Brain microvascular endothelial cell (primary cell): ENCODE results near the gene ANO3.

Experiments
- DNase-seq: peaks from one replicate; pipeline ENCODE4 v3.0.0-alpha.2; 2020
- H3K27ac ChIP-seq: fragments of 250-450 bp; sonication (Bioruptor Pico); 2 replicates; pipeline ENCODE4 v1.5.1; 2020; ENCODE audit warnings: mild to moderate bottlenecking, moderate library complexity
- H3K27me3 ChIP-seq: fragments of 250-450 bp; sonication (Bioruptor Pico); replicated peaks from 2 replicates; pipeline ENCODE4 v1.5.1; 2020; ENCODE audit warnings: mild to moderate bottlenecking
- H3K36me3 ChIP-seq: fragments of 250-450 bp; sonication (Bioruptor Pico); replicated peaks from 2 replicates; pipeline ENCODE4 v1.5.1; 2020; ENCODE audit warnings: mild to moderate bottlenecking
- H3K4me3 ChIP-seq: 2 replicates; pipeline ENCODE4 v1.5.1; 2011; ENCODE audit warnings: low read depth, mild to moderate bottlenecking, control low read depth, low read length, moderate library complexity
- in situ Hi-C: cut with HindIII; loops from 2 replicates; pipeline ENCODE4 v1.10.0; 2017; ENCODE audit warnings: low sequenced_read_pairs, low pct_ligation_motif_present
- TF ChIP-seq, protein P1 (sequence below): IDR thresholded peaks from 2 replicates; pipeline ENCODE4 v1.5.1; 2011; ENCODE audit warnings: low read depth, mild to moderate bottlenecking, moderate library complexity, low read length, control low read depth, inconsistent platforms; ENCODE audit errors: missing control alignments

ANO3 gene

DNA sequence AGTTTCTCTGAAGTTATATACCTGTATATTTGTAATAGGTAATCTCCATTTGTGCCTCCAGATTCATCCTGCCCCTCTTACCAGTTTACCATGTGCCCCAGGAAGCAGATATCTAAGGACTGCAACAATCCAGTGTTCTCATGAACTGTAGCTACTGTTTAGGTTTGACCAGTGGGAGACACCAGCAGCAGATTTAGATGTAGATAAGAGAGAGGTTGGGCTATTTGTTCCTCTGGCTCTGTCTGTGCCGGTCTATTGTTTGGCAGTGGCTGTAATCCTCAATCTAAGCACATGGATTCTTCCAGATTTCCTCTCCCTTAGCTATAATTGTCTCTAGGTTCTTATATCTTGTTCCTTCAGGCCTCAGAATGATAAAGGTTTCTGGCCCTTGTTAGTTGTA is 88.4 kb downstream of the ANO3 start:
- no peak for DNase-seq
- Histone ChIP-seq H3K36me3 (no peaks in the 10 kb centered on the region), H3K4me3 (no peak overlapping the region), H3K27ac (no peak overlapping the region), H3K27me3 (no peaks in the 10 kb centered on the region)
- in situ Hi-C loops = no loop called here
- TF ChIP-seq, protein P1, sequence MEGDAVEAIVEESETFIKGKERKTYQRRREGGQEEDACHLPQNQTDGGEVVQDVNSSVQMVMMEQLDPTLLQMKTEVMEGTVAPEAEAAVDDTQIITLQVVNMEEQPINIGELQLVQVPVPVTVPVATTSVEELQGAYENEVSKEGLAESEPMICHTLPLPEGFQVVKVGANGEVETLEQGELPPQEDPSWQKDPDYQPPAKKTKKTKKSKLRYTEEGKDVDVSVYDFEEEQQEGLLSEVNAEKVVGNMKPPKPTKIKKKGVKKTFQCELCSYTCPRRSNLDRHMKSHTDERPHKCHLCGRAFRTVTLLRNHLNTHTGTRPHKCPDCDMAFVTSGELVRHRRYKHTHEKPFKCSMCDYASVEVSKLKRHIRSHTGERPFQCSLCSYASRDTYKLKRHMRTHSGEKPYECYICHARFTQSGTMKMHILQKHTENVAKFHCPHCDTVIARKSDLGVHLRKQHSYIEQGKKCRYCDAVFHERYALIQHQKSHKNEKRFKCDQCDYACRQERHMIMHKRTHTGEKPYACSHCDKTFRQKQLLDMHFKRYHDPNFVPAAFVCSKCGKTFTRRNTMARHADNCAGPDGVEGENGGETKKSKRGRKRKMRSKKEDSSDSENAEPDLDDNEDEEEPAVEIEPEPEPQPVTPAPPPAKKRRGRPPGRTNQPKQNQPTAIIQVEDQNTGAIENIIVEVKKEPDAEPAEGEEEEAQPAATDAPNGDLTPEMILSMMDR = no peak

GRCh38 chr11:26424255-26424654 is 92.3 kb downstream of the ANO3 start:
- TF ChIP-seq, protein P1 = no peak
- in situ Hi-C loops = no loop called here
- DNase-seq = no peak
- no peaks in the 10 kb centered on the region for H3K36me3 ChIP-seq
- H3K27me3 ChIP-seq = no peaks in the 10 kb centered on the region
- H3K4me3 ChIP-seq = no peak overlapping the region
- H3K27ac ChIP-seq = no peak overlapping the region

DNA sequence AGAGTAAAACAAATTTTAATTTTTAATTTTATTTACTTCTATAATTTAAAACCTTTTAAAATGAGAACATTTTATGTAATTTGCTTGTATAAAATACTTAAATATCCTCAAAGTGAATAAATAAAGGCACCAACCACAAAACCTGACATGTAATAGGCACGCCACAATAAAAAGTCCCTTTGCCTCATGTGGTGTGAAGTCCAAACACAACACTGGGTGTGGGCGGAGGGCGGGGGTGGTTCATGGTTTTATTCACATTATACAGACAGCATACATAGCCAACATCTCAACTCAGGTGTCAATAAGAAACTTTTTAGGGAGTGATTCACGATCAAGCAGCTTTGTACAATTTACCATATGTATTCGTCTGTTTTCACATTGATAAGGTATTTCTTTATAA is 107.9 kb downstream of the ANO3 start:
- in situ Hi-C loops = no loop called here
- DNase-seq = no peak
- Histone ChIP-seq H3K36me3 (no peaks in the 10 kb centered on the region), H3K4me3 (no peak overlapping the region), H3K27me3 (no peaks in the 10 kb centered on the region), H3K27ac (no peak overlapping the region)
- TF ChIP-seq, protein P1 = no peak

DNA sequence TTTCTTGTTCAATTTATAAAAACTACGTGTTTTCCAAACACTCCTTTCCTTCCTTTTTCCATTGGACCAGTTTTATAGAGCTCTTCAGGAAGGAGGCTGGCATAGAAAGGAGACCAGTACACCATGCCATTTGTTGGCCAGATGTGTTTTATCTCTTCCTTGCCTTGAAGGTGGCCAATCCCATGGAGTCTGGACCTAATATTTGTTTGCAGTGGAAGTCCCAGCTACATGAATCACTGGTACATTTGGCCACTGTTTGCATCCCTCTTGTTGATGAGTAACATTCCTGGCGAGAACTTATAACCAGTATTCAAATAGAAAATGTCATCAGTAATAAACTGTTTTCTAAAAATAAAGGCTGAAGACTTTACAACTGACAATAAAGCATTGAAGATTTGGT is 110.2 kb downstream of the ANO3 start:
- DNase-seq = peak; percentile 1
- TF ChIP-seq, protein P1 = no peak

GRCh38 chr11:26443617-26444016 is 111.7 kb downstream of the ANO3 start:
- Histone ChIP-seq H3K27me3 (no peaks in the 10 kb centered on the region), H3K4me3 (no peak overlapping the region), H3K36me3 (no peaks in the 10 kb centered on the region), H3K27ac (no peak overlapping the region)
- no peak for DNase-seq
- in situ Hi-C loops = no loop called here
- TF ChIP-seq, protein P1 = no peak

More for the DNA sequence above, 110.2 kb downstream of the ANO3 start:
- Histone ChIP-seq H3K4me3 (no peak overlapping the region), H3K27ac (no peak overlapping the region), H3K36me3 (no peaks in the 10 kb centered on the region), H3K27me3 (no peaks in the 10 kb centered on the region)
- in situ Hi-C loops = no loop called here

DNA sequence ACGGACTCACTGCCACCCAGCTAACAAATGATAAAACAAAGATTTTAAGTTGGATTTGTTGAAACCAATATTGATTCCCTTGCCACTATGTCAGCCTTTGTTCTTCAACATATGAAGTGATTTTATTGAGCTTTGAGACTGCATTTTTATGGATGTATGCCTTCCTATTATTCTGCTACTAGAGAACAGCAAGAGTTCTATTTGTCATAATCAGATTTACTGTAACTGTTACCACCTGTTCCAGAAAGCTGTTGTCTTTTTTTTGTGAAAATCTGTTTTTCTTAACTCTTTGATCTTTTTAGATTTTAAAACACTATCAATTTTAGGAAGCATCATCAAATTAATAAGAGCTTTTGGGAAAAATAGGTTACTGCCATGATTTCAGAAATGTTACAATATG is 125.7 kb downstream of the ANO3 start:
- Histone ChIP-seq H3K4me3 (no peak overlapping the region), H3K36me3 (no peaks in the 10 kb centered on the region), H3K27me3 (no peaks in the 10 kb centered on the region), H3K27ac (no peak overlapping the region)
- in situ Hi-C loops = no loop called here
- DNase-seq = no peak
- TF ChIP-seq, protein P1 = no peak
